Measurements from ENCODE around the gene GALNT2. TPM values are rescaled to one million over a fixed set of nuclear protein-coding genes. Genes with fewer than 3 reads are reported as not detected.

The GALNT2 gene
- total and polyA plus RNA-seq, 10 of the 15 experiments (the other 5 are each of a cell fraction or from before 2014, with no cell fraction given), result 0.52 to 27.7 (median 16.3) TPM

- TF ChIP-seq REST (IDR thresholded peaks at IDR 0.05; ENCODE audit: low read depth, low read length) (no peak), SUZ12 (IDR thresholded peaks at IDR 0.05; ENCODE audit: unreplicated experiment) (no peak), GATAD2B (conservative IDR thresholded peaks at IDR 0.05; ENCODE audit: low read depth) (no peak), ZBTB33 (IDR thresholded peaks at IDR 0.05) (no peak), POLR2AphosphoS5 (IDR thresholded peaks at IDR 0.05; ENCODE audit: low read length) (no peak), CTCF (IDR thresholded peaks at IDR 0.05 in 2 of 3, conservative IDR thresholded peaks at IDR 0.05 in 1 of 3; ENCODE audit: control insufficient read depth in 2 of 3, extremely low read depth in 1 of 3, insufficient read depth in 1 of 3, low read depth in 3 of 3, low read length in 3 of 3) (no peak), ZZZ3 (IDR thresholded peaks at IDR 0.05; ENCODE audit: control insufficient read depth, insufficient read length, low read depth) (no peak), NBN (IDR thresholded peaks at IDR 0.05) (no peak), ZNF207 (IDR thresholded peaks at IDR 0.05; ENCODE audit: borderline replicate concordance) (no peak)
These were observed 196.6 kb downstream of the GALNT2 start (continued) for GRCh38 chr1:230263568-230264195.
